ENCODE measurements around the gene C8A.

DNA sequence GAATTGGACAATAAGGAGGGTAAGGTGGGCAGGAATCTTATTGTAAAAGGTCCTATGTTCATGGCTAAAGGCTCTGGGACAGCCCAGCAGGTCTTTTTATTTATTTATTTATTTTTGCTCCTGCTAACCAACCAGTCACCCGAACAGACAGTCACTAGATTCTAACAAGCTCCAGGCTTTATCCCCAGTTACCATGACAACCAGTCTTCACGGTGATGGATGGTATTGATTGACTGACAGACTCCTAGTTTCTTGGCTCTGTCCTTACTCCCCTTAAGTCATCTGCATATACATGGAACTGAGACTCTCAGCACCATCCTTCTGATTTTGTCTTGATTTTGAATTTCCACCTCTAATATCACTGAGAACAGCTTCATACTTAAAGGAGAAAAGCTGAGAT lies 44.3 kb downstream of the C8A start:
- TF ChIP-seq EZH2phosphoT487 (IDR thresholded peaks at IDR 0.05; ENCODE audit: insufficient read depth, low read depth) (no peak), EZH2 (IDR thresholded peaks at IDR 0.05; ENCODE audit: insufficient read depth, poor library complexity, severe bottlenecking) (no peak)
